Effector memory CD8-positive, alpha-beta T cell (primary cell): ENCODE results near the gene ZNF143.
A peak's percentile ranks its signal among the peaks of the same experiment; 100 is the strongest.

Experiments
- ATAC-seq: fragments of 150-1000 bp; cut with Tn5 transposase; replicated peaks from 2 replicates; pipeline ENCODE4 v1.10.0; 2021; ENCODE audit warnings: mild to moderate bottlenecking, moderate library complexity
- DNase-seq, 3 experiments: peaks; one replicate each; pipeline ENCODE4 v3.0.0; 2021
- H3K27ac Mint-ChIP-seq, 2 donors: one replicate each; pipeline ENCODE4 v1.8.0; 2022; ENCODE audit warnings: mild to moderate bottlenecking in 2 of 2, mixed read lengths in 2 of 2, moderate library complexity in 2 of 2
- H3K27me3 Mint-ChIP-seq, 2 donors: one replicate each; pipeline ENCODE4 v1.8.0; 2022; ENCODE audit warnings: mixed read lengths in 2 of 2
- H3K36me3 Mint-ChIP-seq: one replicate; pipeline ENCODE4 v1.8.0; 2022; ENCODE audit warnings: mild to moderate bottlenecking, moderate library complexity, mixed read lengths; ENCODE audit not compliant: insufficient read depth
- H3K4me1 Mint-ChIP-seq, 2 donors: one replicate each; pipeline ENCODE4 v1.8.0; 2022; ENCODE audit warnings: low read depth in 2 of 2, mixed read lengths in 2 of 2
- H3K4me3 Mint-ChIP-seq, 2 donors: one replicate each; pipeline ENCODE4 v1.8.0; 2022; ENCODE audit warnings: mild to moderate bottlenecking in 2 of 2, mixed read lengths in 2 of 2, moderate library complexity in 2 of 2
- H3K9me3 Mint-ChIP-seq, 2 donors: one replicate each; pipeline ENCODE4 v1.8.0; 2022; ENCODE audit warnings: mixed read lengths in 2 of 2

The ZNF143 gene

DNA sequence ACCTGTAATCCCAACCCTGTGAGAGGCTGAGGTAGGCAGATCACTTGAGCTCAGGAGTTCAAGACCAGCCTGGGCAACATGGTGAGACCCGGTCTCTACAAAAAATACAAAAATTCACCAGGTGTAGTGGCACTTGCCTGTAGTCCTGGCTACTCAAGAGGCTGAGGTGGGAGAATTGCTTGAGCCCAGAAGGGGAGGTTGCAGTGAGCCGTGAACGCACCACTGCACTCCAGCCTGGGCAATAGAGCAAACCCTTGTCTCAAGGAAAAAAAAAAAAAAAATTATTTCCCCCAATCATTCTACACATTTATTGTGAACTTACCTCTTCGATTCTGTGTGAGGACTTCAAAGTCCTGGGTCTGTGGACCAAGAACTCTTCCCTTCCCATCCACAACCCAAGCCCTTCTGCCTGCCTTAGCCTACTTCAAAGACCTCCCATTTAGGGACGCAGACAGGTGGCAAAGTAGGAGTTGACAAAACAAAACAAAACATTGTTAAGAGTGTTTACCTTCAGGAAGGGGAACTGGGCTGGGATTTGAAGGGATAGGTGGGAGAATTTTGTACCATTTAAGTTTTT lies 108.9 kb downstream of the ZNF143 start:
- Mint-ChIP-seq H3K9me3 (no peaks in the 10 kb centered on the region), H3K36me3 (peaks cover 15% of the 10 kb centered on the region), H3K27ac (peak overlapping the region; percentile 3 to 26), H3K4me3 (no peak overlapping the region), H3K4me1 (peaks cover 8 to 10% of the 10 kb centered on the region in 2 donors), H3K27me3 (no peaks in the 10 kb centered on the region)
- DNase-seq (no peak), ATAC-seq (no peak)

DNA sequence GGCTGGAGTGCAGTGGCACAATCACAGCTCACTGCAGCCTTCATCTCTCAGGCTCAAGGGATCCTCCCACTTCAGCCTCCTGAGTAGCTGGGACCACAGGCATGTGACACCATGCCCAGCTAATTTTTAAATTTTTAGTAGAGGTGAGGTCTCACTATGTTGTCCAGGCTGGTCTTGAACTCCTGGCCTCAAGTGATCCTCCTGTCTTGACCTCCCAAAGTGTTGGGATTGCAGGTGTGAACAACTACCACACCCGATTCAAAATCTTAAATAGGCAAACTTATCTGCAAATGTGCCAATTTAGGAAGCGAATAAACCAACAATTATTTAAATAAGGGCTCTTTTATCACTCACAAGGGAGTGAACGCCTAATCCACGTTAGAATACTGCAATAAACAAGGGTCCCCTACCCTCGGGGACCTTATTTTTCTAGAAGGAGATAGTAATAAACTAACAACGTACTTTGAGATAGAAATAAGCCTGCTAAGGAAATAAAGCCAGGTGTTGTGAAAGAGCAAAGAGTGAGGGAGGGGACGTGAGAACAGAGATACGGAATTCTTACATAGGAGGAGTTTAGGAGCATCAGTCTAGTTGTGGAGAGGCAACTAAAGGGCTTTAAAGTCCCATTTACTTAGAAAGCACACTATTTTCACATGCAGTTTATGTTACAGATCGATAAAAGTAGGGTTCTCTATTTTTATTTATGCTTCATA lies 109.7 kb downstream of the ZNF143 start:
- H3K4me1 Mint-ChIP-seq, result peaks cover 16 to 18% of the 10 kb centered on the region in 2 donors
- no peak overlapping the region for H3K4me3 Mint-ChIP-seq
- DNase-seq (no peak), ATAC-seq (no peak)
- H3K27ac Mint-ChIP-seq, result no peak overlapping the region
- H3K9me3 Mint-ChIP-seq, result no peaks in the 10 kb centered on the region
- H3K27me3 Mint-ChIP-seq, result no peaks in the 10 kb centered on the region
- H3K36me3 Mint-ChIP-seq, result peaks cover 20% of the 10 kb centered on the region

DNA sequence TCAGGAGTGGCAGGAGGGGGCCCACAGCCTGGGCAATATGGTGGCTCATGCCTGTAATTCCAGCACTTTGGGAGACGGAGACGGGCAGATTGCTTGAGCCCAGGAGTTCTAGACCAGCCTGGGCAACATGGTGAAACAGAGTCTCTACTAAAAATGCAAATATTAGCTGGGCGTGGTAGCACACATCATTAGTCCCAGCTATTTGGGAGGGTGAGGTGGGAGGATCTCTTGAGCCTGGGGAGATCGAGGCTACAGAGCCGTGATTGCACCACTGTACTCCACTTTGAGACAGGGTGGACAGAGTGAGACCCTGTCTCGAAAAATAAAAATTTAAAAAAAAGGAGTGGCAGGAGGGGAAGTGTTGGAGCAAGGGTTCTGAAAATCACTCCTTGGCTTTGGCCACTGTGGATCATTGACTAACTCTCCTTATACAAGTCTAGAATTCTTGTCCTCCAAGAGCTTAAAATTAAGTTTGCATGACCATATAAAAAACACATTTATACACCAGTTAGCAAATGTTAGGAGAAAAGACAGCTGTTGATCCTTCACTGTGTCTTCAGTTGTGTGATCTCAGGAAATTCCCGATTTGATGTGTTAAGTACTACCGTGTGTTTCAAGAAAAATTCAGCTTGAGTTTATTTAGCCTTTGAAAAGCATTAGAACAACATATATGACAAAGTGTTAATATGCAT lies 110.4 kb downstream of the ZNF143 start:
- peaks cover 15 to 17% of the 10 kb centered on the region in 2 donors for H3K4me1 Mint-ChIP-seq
- H3K27ac Mint-ChIP-seq, result no peak overlapping the region
- DNase-seq (no peak), ATAC-seq (no peak)
- H3K4me3 Mint-ChIP-seq, result peak overlapping the region in 1 of 2 donors; percentile 81
- H3K27me3 Mint-ChIP-seq, result no peaks in the 10 kb centered on the region
- H3K9me3 Mint-ChIP-seq, result no peaks in the 10 kb centered on the region
- H3K36me3 Mint-ChIP-seq, result peaks cover 21% of the 10 kb centered on the region

DNA sequence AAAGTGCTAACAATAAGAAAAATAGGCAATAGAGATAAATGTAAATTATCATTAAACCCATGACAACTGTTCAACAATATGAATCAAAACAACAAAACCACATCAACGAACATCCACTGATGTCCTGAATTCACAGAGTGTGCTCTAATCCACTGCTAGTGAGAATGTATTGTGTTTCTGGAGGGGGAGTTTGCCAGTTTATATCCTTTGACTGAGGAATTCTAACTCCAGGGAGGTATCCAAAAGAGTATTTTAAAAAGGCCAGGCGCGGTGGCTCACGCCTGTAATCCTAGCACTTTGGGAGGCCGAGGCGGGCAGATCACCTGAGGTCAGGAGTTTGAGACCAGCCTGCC lies 110.9 kb downstream of the ZNF143 start:
- Mint-ChIP-seq H3K27me3 (no peaks in the 10 kb centered on the region), H3K4me3 (peak overlapping the region; percentile 74 to 81), H3K4me1 (peaks cover 15 to 19% of the 10 kb centered on the region in 2 donors), H3K9me3 (no peaks in the 10 kb centered on the region), H3K36me3 (peaks cover 21% of the 10 kb centered on the region), H3K27ac (peak overlapping the region in 1 of 2 donors; percentile 60)
- no peak for ATAC-seq
- DNase-seq, result no peak

DNA sequence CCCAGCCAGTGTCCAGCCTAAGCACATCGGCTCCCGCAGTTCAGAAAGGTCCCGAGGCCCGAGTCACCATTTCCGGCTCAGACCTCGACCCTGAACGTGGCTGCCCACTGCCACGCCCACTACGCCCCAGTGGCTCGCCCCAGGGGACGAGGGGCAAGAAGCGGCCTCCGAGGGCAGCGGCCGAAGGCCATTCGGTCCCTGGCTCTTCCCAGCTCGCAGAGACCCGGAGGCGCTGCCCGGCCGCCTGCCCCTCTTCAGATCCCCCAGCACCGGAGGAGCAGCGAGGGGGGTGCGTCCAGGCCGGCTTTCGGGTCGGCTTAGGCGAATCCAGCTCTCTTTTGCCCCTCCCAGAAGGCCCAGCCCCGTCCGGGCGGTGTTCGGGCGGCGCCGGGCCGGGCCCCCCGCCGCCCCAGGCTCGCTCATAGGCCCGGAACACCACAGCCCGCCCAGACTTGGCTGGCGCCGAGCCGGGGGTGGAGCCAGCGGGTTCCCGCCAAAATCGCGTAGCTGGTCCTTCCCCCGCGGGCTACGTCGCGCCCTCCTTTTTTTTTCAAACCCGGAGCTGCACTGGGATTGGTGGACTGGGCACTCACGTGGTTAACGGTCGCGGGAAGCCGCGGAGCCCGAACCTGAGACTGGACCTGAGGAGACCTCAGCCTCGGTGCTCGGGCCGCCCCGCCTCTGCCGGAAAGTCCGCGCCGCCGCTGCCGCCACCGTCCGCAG lies 112.4 kb downstream of the ZNF143 start, which contains the start of gene WEE1:
TSS of gene WEE1 (plus strand) at position 619 of the 723 bp plus-strand sequence. CDS start 264 bp downstream, outside the sequence.
- H3K4me1 Mint-ChIP-seq, result peaks cover 19 to 28% of the 10 kb centered on the region in 2 donors

DNA sequence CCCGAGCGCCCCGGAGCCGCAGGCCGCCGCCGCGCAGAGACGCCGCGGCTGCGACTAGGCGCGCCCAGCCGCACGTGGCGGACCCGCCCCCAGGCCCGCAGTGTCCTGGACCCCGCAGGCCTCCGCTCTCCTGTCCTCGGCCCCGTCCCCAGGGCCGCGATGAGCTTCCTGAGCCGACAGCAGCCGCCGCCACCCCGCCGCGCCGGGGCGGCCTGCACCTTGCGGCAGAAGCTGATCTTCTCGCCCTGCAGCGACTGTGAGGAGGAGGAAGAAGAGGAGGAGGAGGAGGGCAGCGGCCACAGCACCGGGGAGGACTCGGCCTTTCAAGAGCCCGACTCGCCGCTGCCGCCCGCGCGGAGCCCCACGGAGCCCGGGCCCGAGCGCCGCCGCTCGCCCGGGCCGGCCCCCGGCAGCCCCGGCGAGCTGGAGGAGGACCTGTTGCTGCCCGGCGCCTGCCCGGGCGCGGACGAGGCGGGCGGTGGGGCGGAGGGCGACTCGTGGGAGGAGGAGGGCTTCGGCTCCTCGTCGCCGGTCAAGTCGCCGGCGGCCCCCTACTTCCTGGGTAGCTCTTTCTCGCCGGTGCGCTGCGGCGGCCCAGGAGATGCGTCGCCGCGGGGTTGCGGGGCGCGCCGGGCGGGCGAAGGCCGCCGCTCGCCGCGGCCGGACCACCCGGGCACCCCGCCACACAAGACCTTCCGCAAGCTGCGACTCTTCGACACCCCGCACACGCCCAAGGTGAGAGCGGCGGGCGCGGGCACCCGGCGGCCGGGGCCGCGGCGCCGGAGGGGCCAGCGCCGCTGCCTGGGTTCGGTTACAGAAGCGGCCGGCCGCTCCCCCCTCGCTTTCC lies 113.2 kb downstream of the ZNF143 start:
- H3K9me3 Mint-ChIP-seq, result no peaks in the 10 kb centered on the region
- peaks cover 21 to 32% of the 10 kb centered on the region in 2 donors for H3K4me1 Mint-ChIP-seq
- ATAC-seq (peak; percentile 35), DNase-seq (peak in 1 of 3 experiments; percentile 9)
- H3K27me3 Mint-ChIP-seq, result no peaks in the 10 kb centered on the region
- peak overlapping the region; percentile 90 to 93 for H3K27ac Mint-ChIP-seq
- peaks cover 21% of the 10 kb centered on the region for H3K36me3 Mint-ChIP-seq
- peak overlapping the region; percentile 83 to 98 for H3K4me3 Mint-ChIP-seq

More for the DNA sequence above, 112.4 kb downstream of the ZNF143 start, which contains the start of gene WEE1:
- H3K36me3 Mint-ChIP-seq, result peaks cover 21% of the 10 kb centered on the region
- no peaks in the 10 kb centered on the region for H3K9me3 Mint-ChIP-seq
- H3K27me3 Mint-ChIP-seq, result no peaks in the 10 kb centered on the region
- H3K4me3 Mint-ChIP-seq, result peak within 1 kb of the TSS; percentile 83 to 98
- DNase-seq (peak; percentile 94 to 96 (median 96)), ATAC-seq (peak; percentile 90)
- peak within 1 kb of the TSS; percentile 90 to 93 for H3K27ac Mint-ChIP-seq

DNA sequence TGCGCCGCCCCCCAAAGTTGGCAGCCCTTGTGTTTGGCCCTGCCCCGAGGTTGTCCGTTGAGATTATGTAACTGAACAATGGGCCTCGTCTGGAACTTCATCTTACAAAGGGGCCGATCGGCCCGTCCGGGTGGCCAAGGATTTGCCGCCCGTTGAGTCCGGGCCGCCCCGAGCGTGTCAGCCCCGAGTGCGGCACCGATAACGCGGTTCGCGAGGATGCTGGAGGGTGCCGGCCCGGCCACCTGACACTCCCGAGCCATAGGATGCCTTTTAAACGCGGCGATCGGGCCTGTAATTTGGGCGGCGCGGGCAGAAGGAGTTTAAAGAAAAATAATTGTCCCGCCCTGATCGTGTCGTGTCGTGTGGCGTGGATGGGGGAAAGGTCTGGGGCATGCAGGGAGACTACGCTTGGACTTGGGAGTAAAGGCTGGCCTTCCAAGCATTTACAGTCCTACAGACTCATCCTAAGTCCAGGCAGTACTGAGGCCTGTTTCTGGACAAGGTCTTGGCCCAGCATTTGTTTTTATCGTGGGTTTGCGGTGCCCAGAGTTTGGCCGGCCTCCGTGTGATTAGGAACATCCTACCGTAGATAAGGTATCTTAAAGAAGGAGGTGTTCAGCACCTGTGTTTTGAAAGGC lies 113.9 kb downstream of the ZNF143 start:
- H3K4me1 Mint-ChIP-seq, result peaks cover 24 to 32% of the 10 kb centered on the region in 2 donors
- DNase-seq, result peak in 1 of 3 experiments; percentile 9

DNA sequence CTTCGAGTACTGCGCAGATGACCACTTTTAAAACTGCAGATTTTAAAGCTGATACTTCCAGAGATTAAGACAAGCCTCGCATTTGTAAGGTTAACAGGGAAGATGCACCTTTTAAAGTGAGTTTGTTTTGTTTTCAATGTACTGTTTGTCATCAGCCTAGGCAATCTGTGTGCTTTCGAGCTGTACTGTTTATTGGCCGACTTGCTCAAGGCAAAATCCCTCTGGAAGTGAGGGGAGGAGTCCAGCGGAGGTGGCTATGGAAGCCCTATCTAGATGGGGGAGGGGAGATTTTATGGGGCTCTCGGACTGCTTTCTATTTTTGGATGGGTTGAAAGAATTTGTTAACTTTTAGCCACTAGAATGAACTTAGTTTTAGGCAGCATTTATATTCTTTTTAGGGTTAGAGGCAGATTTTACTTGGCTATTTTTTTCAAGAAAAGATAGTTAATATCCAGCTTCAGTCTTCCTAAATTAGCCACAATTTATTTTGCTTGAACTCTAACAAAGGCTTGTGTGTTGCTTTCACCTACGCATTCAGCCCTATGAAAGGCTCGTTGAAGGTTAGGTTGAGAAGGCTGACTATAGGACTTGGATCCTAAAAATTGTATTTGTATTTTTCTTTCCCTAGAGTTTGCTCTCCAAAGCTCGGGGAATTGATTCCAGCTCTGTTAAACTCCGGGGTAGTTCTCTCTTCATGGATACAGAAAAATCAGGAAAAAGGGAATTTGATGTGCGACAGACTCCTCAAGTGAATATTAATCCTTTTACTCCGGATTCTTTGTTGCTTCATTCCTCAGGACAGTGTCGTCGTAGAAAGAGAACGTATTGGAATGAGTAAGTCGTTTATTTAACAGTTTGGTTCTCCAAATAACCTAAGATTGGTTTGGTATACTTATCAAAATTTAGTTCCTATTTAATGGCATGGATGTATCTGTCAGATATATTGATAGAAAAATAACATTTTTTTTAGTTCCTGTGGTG lies 114.7 kb downstream of the ZNF143 start:
- peak overlapping the region; percentile 83 to 98 for H3K4me3 Mint-ChIP-seq
- peak overlapping the region; percentile 90 to 93 for H3K27ac Mint-ChIP-seq
- H3K9me3 Mint-ChIP-seq, result no peaks in the 10 kb centered on the region
- peaks cover 24 to 32% of the 10 kb centered on the region in 2 donors for H3K4me1 Mint-ChIP-seq
- no peaks in the 10 kb centered on the region for H3K27me3 Mint-ChIP-seq
- DNase-seq (no peak), ATAC-seq (no peak)
- H3K36me3 Mint-ChIP-seq, result peaks cover 21% of the 10 kb centered on the region

More for the DNA sequence above, 113.9 kb downstream of the ZNF143 start:
- ATAC-seq, result no peak
- Mint-ChIP-seq H3K27me3 (no peaks in the 10 kb centered on the region), H3K36me3 (peaks cover 21% of the 10 kb centered on the region), H3K27ac (peak overlapping the region; percentile 90 to 93), H3K9me3 (no peaks in the 10 kb centered on the region), H3K4me3 (peak overlapping the region; percentile 83 to 98)

DNA sequence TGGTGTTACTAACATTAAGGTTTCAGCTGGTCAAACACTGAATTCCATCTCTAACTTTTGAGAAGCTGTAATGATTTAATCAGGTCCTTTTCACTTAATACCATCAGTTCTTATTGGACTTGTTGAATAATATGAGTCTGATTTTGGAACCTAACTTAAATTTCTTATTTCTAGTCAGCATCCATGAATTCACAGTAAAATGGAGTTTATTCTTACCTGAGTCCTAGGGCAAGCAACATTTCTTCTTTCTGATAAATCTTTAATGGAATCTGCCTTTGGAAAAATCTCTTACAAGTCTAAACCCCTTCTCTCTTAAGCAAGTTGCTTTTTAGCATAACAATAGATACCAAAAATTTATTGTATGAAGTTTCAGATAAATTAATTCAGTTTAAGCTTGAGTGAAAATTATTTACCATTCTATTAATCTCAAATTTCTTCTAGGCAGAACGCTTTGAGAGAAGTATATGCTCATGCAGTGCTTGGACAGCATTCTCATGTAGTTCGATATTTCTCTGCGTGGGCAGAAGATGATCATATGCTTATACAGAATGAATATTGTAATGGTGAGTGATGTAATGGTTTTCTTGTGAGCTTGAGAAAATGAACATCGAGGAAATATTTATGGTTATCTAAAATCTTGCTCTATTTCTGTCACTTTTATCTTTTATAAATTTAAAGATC lies 116.0 kb downstream of the ZNF143 start:
- peaks cover 24 to 32% of the 10 kb centered on the region in 2 donors for H3K4me1 Mint-ChIP-seq
- no peaks in the 10 kb centered on the region for H3K9me3 Mint-ChIP-seq
- no peaks in the 10 kb centered on the region for H3K27me3 Mint-ChIP-seq
- DNase-seq, result no peak
- peak overlapping the region; percentile 83 to 98 for H3K4me3 Mint-ChIP-seq
- H3K36me3 Mint-ChIP-seq, result peaks cover 19% of the 10 kb centered on the region
- H3K27ac Mint-ChIP-seq, result peak overlapping the region; percentile 78 to 93
- ATAC-seq, result no peak

DNA sequence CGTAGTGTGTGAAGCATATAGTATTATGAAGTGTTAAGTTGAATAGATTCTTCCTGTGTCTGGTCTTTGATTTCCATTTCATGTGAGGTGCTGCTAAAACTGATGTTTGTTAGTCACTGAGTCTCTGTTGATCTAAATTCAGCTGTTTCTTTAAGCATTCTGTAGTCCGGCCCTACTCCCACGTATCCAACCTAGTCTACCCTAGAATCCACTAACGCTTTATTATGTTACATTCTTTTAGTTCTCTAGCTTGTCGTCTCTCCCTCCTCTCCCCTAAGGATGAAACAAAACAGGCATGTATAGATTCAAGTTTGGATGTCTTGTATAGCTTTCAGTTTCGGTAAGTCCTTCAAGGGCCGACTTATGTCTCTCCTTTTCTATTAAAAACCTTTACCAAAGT lies 116.7 kb downstream of the ZNF143 start:
- no peaks in the 10 kb centered on the region for H3K27me3 Mint-ChIP-seq
- H3K36me3 Mint-ChIP-seq, result peaks cover 14% of the 10 kb centered on the region
- H3K9me3 Mint-ChIP-seq, result no peaks in the 10 kb centered on the region
- ATAC-seq, result no peak
- peaks cover 24 to 32% of the 10 kb centered on the region in 2 donors for H3K4me1 Mint-ChIP-seq
- H3K27ac Mint-ChIP-seq, result peak overlapping the region; percentile 78 to 93
- peak overlapping the region; percentile 83 to 98 for H3K4me3 Mint-ChIP-seq
- DNase-seq, result peak in 1 of 3 experiments; percentile 18
